Ishikawa (cell line): ENCODE data around the gene B3GAT1.

Experiments used
- CEBPB ChIP-seq: IDR thresholded peaks from 2 replicates; pipeline ENCODE4 v1.6.1; 2012
- CREB1 ChIP-seq: IDR thresholded peaks from 2 replicates; pipeline ENCODE4 v1.6.1; 2012; ENCODE audit warnings: low read depth
- EGR1 ChIP-seq: IDR thresholded peaks from 2 replicates; pipeline ENCODE4 v1.6.1; 2012
- EP300 ChIP-seq: IDR thresholded peaks from 2 replicates; pipeline ENCODE4 v1.6.1; 2012; ENCODE audit warnings: borderline replicate concordance
- FOXM1 ChIP-seq: IDR thresholded peaks from 2 replicates; pipeline ENCODE4 v1.6.1; 2012; ENCODE audit warnings: low read depth, borderline replicate concordance
- NFIC ChIP-seq: IDR thresholded peaks from 2 replicates; pipeline ENCODE4 v1.6.1; 2012
- RAD21 ChIP-seq: IDR thresholded peaks from 2 replicates; pipeline ENCODE4 v1.6.1; 2012; ENCODE audit warnings: low read depth
- REST ChIP-seq: IDR thresholded peaks from 2 replicates; pipeline ENCODE4 v1.6.1; 2012; ENCODE audit warnings: low read depth, mild to moderate bottlenecking
- TAF1 ChIP-seq: IDR thresholded peaks from 2 replicates; pipeline ENCODE4 v1.6.1; 2012; ENCODE audit warnings: low read depth, mild to moderate bottlenecking
- TCF12 ChIP-seq: IDR thresholded peaks from 2 replicates; pipeline ENCODE4 v1.6.1; 2012; ENCODE audit warnings: low read depth
- TEAD4 ChIP-seq: IDR thresholded peaks from 2 replicates; pipeline ENCODE4 v1.6.1; 2012
- USF1 ChIP-seq: IDR thresholded peaks from 2 replicates; pipeline ENCODE4 v1.6.1; 2012
- YY1 ChIP-seq: IDR thresholded peaks from 2 replicates; pipeline ENCODE4 v1.6.1; 2012; ENCODE audit warnings: low read depth
- ZBTB7A ChIP-seq: IDR thresholded peaks from 2 replicates; pipeline ENCODE4 v1.6.1; 2012; ENCODE audit warnings: low read depth
- TF ChIP-seq, protein P1 (sequence below): IDR thresholded peaks from 2 replicates; pipeline ENCODE4 v1.6.1; 2012

The B3GAT1 gene

GRCh38 chr11:134405841-134406240 lies 6.2 kb downstream of the B3GAT1 start:
- TF ChIP-seq RAD21 = no peak
- no peak for TF ChIP-seq ZBTB7A
- no peak for TF ChIP-seq CEBPB

DNA sequence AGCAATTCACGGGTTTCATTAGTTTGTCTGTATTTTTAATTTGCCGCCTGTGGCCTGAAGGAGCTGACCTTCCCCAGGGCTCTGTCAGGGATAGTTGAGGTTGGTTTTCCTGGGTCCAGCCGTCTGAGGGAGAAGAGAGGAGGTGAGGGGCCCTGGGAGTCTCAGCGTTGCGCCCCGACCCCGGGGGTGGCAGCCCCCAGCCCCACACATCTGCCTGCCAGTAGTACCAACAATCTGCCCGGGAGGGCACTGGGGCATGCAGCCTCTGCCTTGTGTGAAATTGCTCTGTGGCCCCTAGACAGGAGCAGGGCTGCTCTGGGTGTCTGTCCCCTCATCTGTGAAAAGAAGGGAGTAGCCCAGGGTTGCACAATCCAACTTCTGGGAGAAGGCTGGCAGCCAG lies 6.6 kb downstream of the B3GAT1 start:
- no peak for TF ChIP-seq EGR1
- no peak for TF ChIP-seq RAD21

DNA sequence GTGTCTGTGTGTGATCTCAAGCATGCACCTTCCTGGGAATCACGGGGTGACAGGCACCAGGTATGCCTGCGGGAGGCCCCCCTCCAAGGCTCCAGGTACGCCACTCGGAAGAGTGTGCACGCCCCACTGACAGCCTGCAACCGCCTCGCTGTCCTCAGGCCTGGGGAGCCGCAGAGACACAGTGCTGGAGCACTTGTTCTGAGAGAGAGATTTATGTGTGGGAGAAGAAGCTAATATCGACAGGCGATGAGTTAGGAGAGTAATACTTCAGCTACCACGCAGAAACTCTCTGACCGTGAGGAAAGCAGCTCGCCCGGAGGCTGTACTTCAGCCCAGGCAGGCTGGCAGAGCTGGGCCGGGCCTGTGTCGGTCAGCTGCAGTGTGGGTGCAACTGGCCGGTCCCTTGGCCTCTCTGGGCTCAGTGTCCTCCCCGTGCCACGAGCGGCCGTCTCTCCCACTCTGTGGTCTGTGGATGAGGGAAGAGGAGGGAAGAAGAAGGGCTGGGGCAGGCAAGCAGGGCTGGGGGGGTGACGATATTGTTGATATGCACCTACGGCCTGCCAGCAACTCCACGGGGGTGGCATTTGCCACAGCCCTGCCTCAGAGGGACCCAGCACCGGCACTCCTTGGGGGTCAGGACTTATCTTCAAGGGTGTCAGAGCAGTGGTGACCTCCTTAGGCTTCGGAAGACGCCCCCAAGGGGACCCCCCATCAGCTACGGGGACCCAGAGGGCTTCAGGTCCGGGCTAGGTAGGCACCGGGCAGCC lies 7.3 kb downstream of the B3GAT1 start:
- TF ChIP-seq RAD21 (no peak), FOXM1 (no peak), TAF1 (no peak), ZBTB7A (no peak)
- TF ChIP-seq, protein P1, sequence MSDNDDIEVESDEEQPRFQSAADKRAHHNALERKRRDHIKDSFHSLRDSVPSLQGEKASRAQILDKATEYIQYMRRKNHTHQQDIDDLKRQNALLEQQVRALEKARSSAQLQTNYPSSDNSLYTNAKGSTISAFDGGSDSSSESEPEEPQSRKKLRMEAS = no peak

DNA sequence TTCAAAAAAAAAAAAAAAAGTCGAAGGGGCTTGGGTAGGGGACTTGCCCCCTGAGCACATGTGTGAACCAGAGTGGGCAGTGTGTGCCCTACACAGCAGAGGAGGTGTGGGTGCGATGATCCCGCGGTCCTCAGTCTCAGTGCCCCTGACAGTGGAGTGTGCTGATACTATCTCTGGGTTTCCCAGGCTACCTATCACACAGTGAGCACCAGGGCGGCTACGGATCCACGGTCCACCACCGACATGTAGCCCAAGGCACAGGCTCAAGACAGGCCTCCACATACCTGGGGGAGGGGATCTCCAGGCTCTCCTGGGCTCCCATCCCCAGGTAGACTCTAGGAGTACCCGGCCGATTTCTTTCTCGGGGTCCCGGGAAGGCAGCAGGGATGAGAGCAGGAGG lies 9.1 kb downstream of the B3GAT1 start:
- TF ChIP-seq USF1 = no peak
- no peak for TF ChIP-seq YY1
- no peak for TF ChIP-seq TAF1
- TF ChIP-seq TEAD4 = no peak
- no peak for TF ChIP-seq EP300
- no peak for TF ChIP-seq CEBPB
- no peak for TF ChIP-seq REST
- TF ChIP-seq FOXM1 = no peak
- no peak for TF ChIP-seq ZBTB7A
- TF ChIP-seq TCF12 = no peak
- TF ChIP-seq, protein P1 = no peak
- TF ChIP-seq NFIC = no peak
- no peak for TF ChIP-seq EGR1
- no peak for TF ChIP-seq CREB1
- no peak for TF ChIP-seq RAD21

DNA sequence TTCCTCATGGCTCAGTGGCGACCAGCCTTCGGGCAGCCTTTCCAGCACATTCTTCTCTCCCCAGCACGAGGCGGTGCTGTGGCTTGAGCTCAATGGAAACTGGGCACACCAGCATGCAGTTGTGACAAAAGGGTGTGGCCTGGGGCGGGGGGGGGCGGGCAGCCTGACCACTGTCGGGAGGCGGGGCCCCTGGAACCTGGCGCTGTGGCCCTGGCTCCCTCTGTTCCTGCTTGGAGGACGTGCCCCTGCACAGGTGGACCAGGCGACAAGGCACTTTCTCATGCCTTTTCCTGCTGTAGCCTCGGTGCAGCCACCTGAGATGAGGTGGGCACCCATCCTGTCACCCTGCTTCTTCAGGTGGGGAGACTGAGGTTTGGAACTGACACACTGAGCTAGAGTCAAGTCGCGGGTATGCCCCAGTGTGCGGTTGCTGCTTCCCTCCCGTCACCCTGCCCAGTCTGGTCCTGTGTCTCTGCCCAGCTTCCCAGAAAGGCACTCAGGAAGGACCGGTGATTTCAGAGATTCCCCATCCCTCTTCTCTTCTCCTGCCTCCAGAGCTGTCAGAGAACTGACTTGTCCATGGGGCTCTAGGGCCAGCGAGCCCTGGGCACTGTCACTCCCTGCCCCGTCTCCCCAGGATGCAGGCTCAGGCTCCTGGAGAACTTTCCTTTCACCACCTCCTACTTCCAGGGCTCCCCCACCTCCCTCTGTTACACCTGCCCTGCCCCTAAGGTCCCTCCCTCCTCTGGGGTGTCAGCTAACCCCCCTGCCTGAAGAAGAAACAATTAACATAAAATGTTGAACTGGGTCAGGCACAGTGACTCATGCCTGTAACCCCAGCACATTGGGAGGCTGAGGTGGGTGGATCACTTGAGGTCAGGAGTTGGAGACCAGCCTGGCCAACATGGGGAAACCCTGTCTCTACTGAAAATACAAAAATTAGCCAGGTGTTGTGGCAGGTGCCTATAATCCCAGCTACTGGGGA lies 9.9 kb downstream of the B3GAT1 start:
- TF ChIP-seq USF1 = no peak
- no peak for TF ChIP-seq CEBPB

- TF ChIP-seq, protein P1 = no peak
- TF ChIP-seq USF1 = no peak
Observed at GRCh38 chr11:134399996-134400395, 12.0 kb downstream of the B3GAT1 start.

DNA sequence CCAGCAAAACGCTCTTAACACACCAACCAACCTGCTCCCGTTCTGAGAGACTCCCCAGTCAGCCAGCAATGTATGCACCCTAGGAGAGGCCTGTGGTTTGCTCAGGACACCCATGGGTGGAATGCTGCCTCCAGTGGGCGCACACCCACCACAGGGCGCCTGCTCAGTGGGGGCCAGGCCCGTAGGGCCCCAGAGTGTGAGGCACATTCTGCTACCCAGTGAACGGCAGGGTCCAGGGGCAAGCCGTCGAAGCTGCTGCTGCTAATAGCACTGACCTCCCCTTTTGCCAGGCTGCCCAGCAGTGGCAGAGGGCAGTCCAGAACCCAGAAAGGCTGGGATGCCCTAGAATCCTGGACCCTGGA lies 12.8 kb downstream of the B3GAT1 start:
- TF ChIP-seq TEAD4 (no peak), CEBPB (no peak), REST (no peak), EGR1 (no peak), TAF1 (no peak), YY1 (no peak), TCF12 (no peak), EP300 (no peak), NFIC (no peak), CREB1 (no peak), RAD21 (no peak), FOXM1 (no peak), ZBTB7A (no peak), USF1 (no peak)
- TF ChIP-seq, protein P1 = no peak
